22Rv1 (cell line): ENCODE data around the gene MFSD6.

Source experiments
- CTCF ChIP-seq: fragments of 450-650 bp; IDR thresholded peaks from 2 replicates; pipeline ENCODE4 v1.5.1; 2017; ENCODE audit warnings: mild to moderate bottlenecking
- ZFX ChIP-seq: fragments of 450-650 bp; IDR thresholded peaks from 2 replicates; pipeline ENCODE4 v1.6.1; 2017; ENCODE audit warnings: antibody characterized with exemption, borderline replicate concordance

- TF ChIP-seq CTCF (no peak), ZFX (no peak)
Observed at GRCh38 chr2:190454795-190455194, 46.6 kb downstream of the MFSD6 start.
